ENCODE results near the gene BIRC7.

BIRC7 gene

DNA sequence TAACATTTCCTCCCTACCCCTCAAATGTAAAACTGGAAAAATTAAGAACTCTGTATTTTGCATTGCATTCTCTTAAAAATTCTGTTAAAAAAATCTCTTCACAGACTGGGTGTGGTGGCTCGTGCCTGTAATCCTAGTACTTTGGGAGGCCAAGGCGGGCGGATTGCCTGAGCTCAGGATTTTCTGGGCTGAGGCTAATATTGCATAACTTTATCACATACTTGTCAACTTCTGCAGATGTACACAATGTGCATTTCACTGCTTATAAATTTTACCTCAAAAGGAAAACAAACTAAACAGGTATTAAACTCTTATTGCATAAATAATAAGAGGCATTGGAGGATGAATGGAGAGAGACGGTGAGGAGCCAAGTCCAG, 40.9 kb upstream of the BIRC7 start:
- TF ChIP-seq, protein P1, sequence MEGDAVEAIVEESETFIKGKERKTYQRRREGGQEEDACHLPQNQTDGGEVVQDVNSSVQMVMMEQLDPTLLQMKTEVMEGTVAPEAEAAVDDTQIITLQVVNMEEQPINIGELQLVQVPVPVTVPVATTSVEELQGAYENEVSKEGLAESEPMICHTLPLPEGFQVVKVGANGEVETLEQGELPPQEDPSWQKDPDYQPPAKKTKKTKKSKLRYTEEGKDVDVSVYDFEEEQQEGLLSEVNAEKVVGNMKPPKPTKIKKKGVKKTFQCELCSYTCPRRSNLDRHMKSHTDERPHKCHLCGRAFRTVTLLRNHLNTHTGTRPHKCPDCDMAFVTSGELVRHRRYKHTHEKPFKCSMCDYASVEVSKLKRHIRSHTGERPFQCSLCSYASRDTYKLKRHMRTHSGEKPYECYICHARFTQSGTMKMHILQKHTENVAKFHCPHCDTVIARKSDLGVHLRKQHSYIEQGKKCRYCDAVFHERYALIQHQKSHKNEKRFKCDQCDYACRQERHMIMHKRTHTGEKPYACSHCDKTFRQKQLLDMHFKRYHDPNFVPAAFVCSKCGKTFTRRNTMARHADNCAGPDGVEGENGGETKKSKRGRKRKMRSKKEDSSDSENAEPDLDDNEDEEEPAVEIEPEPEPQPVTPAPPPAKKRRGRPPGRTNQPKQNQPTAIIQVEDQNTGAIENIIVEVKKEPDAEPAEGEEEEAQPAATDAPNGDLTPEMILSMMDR (IDR thresholded peaks at IDR 0.05; ENCODE audit: control insufficient read depth, extremely low read depth, insufficient read depth): no peak
- no peak overlapping the region for H3K4me3 ChIP-seq (ENCODE audit: low read depth, low read length)
- DNase-seq (ENCODE audit: low read depth): no peak

DNA sequence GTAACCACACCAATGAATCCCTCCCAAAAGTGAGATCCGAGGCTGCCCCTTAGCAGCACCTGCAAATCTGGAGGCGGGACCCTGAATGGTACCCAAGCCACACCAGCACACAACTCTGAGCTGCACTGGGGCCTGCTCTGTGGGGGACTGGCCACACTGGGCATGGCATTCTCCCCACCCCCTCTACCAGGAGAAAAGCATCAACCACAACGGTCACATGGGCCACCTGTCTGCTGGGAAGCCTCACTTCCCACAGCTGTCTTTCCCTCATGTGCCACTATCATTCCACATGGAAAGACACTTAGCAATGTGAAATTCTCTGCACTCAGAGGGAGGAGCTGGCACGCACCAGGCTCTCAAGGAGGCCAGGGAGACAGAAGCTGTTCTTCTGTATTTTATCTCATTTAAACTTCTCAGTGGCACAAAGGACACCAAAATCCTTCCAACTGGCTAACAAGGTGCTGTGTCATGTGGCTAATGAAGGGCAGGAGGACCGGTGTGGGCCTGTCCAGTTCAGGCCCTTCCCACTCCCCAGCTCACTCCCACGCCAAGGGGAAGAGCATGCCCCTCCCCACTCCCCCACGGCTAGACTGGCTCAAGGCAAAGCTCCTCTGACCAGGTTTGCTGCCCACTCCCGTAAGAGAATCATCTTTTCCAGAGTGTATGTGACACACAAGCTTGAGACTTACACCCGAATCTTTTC, 38.8 kb upstream of the BIRC7 start:
- no peak for DNase-seq (ENCODE audit: low read depth)

DNA sequence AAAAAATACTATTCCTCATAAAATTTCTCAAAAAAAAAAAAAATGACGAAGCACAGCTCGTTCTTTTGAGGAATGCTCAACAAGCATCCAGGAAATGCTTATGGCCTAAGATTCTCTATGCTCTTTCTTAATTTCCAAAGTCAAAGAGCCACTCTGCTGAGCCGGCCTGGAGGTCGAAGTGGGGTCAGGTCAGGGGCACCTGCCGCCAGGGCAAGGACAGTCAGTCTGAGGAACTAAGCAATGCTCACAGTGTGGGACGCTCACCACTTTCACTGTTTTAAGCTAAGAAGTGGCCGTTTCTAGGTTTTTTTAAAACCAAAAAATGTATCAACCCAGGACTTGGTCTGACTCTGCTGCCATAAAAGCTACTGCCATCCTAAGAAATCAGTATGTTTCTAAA, 37.1 kb upstream of the BIRC7 start:
- no peak overlapping the region for H3K4me3 ChIP-seq (ENCODE audit: low read depth, low read length)
- DNase-seq (ENCODE audit: low read depth): no peak
- TF ChIP-seq, protein P1 (IDR thresholded peaks at IDR 0.05; ENCODE audit: control insufficient read depth, extremely low read depth, insufficient read depth): no peak

More for the DNA sequence above, 38.8 kb upstream of the BIRC7 start:
- no peak overlapping the region for H3K4me3 ChIP-seq (ENCODE audit: low read depth, low read length)
- TF ChIP-seq, protein P1 (IDR thresholded peaks at IDR 0.05; ENCODE audit: control insufficient read depth, extremely low read depth, insufficient read depth): no peak

DNA sequence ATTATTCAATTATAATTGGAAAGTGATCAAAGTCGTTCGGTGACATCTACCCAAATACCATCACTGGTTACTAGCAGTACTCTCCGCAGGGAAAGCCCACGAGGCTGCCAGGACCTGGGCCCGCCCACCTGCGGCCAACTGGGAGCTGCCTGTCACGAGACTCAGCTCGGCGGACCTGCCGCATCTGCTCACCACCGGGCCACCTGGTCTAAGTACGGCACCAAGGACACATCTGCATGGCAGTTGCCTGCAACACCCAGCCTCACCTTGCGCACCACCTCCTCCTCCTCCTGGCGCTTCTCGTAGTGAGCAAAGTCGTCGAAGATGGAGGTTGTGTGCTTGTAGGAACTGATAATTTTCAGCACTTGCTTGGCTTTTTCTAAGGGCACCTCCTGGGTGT, 33.7 kb upstream of the BIRC7 start:
- no peak overlapping the region for H3K4me3 ChIP-seq (ENCODE audit: low read depth, low read length)
- TF ChIP-seq, protein P1 (IDR thresholded peaks at IDR 0.05; ENCODE audit: control insufficient read depth, extremely low read depth, insufficient read depth): no peak

DNA sequence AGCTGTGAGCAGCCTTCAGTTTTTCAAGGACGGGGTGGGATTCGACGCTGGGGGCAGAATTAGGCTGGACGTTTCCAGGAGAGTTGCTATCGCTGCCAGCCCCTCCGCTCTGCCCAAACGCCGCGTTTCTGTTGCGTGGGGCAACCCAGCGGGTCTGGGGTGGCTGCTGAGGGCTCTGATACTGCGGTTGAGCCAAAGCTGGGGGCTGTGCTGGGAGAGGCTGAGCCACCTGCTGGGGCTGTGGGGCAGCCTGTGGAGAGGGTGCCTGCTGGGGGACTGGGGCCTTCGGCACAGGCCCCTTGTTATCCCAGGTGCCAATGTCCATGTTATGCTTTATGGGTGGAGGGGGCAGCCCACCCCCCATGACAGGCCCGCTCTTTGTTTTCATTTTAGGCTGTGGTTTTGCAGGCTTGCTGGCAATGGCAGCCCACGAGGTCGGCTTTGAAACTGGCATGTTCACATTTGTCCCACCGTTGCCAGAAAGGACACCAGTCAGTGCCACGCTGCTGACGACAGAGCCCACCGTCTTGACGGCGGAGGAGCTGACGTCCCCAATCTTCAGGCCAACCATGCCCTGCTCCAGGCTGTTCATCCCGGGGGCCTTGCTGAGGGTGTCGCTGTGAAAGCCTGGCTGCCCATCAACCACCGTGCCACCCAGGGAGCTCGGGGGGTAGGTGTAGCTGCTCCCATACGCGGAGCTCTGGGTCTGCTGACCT, 32.7 kb upstream of the BIRC7 start:
- DNase-seq (ENCODE audit: low read depth): no peak
- H3K4me3 ChIP-seq (ENCODE audit: low read depth, low read length): no peak overlapping the region
- TF ChIP-seq, protein P1 (IDR thresholded peaks at IDR 0.05; ENCODE audit: control insufficient read depth, extremely low read depth, insufficient read depth): no peak

More for the DNA sequence above, 33.7 kb upstream of the BIRC7 start:
- no peak for DNase-seq (ENCODE audit: low read depth)

DNA sequence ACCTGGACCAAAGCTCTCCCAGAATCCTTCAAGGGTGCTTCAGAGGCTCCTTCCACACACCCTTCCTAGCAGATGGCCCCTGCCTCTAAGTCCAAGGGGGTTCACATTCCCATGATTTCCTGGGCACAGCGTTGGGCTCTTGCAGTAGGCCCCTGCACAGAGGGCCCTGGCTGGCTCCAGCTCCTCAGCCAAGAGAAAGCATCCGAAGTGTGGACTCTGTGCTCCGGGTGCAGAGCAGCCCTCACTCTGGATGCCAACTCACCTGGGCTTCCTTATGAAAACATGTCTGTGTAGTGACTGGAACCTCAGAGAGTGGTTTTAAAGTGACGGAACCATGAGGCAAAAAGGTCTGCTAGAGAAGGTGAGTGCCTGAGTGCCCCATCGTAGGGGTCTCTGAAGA, 31.3 kb upstream of the BIRC7 start:
- DNase-seq (ENCODE audit: low read depth): no peak
- TF ChIP-seq, protein P1 (IDR thresholded peaks at IDR 0.05; ENCODE audit: control insufficient read depth, extremely low read depth, insufficient read depth): no peak
- no peak overlapping the region for H3K4me3 ChIP-seq (ENCODE audit: low read depth, low read length)
